Activated CD4-positive, alpha-beta T cell treated with anti-CD3 and anti-CD28 coated beads, Interleukin-2, amount 50 U/mL, for 48 hours (primary cell): Measurements from ENCODE around the gene PIK3C3.

Experiments
- DNase-seq, 2 experiments: peaks; one replicate each; pipeline ENCODE4 v3.0.0-alpha.2; 2020

The PIK3C3 gene

DNA sequence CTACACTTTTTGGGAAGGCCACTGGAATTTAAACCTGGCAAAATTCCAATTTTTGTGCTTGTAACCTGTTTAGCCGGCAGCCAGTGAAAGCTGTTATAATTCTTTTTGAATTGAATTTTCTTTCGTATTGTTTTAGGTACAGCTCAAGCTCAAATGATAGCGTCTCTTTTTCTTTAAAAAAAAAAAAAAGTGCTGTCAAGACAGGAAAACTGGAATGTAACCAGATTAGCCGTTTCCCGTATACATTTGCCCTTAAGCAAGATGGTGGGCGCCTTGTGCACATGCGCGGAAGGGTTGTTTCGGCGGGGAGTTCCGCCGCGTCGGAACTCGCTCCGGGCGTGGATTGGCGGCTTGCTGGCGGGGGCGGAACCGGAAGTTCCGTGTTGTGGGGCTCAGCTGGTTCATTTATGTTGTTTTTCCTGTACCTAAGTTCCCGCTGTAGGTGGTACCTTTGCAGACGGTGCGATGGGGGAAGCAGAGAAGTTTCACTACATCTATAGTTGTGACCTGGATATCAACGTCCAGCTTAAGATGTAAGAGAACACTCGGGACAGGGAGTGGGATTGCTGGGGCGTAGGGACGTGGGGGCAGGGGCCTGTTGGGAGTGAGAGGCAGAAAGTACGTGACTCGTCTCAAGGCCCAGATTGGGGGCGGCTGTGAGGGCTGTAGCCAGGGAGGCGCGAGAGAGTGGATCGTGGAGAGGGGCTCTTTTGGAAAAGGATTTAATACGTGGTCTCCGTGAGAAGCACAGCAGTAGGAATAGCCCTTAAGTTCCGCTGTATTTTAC is at the start of gene PIK3C3:
Gene PIK3C3 (plus strand): TSS at position 408 of the 787 bp plus-strand sequence. CDS start 58 bp downstream, at position 466.
- peak; percentile 96 to 97 for DNase-seq

DNA sequence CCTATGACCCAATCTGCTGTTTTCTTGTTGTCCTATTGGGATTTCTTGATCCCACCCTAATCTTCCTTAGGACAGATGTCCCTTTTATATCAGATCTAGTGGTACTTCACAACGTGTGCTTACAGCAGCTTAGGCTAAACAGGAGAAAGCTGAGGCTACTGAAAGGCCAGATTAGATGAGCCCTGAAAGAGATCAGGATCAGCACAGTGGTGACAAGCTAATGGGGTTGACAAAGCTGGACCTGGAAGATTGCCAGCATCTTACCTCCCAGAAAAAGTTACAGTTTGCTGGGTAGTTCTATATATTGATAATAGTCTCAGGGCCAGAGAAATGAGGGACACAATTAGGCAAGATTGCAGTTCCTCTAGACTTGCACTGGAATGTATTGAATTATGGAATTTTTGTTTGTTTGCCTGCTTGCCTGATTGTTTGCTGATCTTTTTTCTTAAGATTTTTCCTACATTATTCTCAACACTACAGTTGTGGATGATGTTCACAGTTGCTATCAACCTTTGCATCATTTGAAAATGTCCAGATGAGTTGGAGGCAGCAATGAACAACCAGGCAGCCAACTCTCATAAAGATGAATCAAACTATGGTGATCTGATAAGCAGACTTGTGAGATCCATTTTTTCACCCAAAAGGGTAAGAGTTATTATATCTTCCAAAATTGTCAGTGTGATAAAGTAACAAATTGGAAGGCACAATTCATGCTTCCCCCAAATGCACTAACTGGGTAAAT is 49.1 kb upstream of the PIK3C3 start:
- DNase-seq = no peak

DNA sequence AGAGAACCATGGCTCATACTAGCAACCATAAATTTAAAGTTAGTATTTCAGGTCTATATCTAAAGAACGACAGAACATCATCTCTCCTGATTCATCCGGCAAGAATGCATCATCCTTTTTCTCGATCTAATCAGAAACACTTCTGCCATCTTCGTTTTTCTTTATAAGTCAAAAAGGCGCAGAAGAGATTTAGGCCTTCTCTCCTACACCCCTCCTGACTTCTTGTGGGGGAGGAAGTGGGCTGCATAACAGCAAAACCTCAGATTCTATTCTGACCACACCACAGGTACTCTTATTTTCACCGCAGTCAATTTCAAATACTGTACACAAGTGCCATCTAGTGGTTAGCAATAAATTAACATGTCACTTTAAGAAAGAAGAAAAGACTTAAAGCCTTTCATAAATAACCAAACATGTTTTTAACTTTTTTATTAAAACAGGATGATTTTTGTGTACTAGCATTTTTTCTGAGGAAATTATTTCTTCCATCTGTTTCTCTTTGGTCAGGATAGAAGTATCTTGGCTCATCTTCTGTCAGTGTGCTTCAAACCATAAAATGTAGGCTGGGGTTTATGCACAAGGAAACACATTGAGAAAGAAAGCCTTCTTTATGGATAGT is 48.4 kb upstream of the PIK3C3 start:
- peak; percentile 11 to 27 for DNase-seq

DNA sequence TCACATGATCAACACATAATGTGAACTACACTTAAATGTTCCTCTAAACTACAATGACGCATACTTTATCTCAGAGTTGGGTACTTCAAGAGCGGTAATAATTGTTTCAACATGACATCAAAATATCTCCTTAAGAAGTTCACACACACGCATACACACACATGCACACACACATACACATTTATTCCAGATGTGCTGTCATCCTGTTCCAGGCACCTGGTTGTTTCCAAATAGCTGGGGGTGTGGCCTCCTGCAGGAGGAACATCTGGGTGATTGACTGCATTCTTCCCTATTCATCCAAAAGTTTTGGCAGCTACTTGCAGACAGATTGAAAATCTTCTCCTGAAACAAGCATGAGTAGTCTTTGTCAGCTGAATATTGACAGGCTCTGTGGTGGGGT is 37.9 kb upstream of the PIK3C3 start:
- no peak for DNase-seq

DNA sequence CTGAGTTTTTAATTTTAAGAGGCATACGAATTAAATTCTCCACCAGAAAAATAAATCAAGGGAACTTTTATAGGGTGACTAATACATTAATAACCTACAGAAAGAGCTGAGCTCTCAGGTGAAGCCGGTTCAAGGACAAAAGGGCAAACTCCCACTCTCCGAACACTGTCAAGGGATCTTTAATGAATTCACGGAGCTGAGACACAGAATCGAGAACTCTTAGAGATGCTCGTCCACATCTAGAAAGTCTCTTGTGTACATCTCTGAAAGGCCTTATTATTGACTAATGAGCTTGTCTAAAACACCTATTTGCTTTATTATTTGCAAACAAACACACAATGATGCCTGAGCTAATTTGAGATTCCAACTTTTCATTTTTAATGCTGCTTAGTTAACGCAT is 33.3 kb upstream of the PIK3C3 start:
- DNase-seq = no peak

DNA sequence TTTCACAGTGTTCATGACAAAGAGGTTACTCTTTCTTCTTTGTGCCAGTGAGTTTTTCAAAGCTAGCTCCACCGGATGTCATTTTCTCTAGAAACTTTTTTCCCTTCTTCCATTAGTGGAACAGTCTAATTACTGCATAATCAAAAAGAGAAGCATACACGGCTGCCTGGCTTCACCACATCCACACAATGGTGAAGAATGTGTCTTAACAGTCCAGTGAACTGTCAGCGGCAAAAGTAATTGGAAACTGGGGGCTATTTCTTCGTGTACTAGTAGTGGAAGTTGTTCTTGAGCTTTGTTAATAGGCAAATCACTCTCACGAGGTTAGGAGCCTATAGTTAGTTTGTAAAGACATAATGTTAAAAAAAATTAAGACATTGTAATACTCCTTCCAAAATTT is 32.9 kb upstream of the PIK3C3 start:
- no peak for DNase-seq

DNA sequence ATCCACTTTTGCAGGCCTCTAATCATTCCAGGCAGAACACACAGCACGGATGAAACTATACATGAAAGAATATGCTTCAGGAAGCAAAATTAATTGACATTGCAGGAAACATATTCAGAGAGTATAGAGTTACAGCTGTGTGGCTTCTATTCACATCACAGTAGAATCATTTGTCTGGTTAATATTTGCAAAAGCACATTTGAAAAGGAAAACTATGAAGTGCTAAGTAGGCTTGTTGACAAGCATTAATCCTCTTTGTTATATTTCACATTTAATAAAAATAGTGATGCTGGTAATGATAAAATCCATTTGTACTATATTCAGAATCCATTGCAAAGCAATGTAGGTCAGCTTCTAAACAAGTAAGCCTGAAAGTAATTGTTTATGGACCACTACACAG is 32.2 kb upstream of the PIK3C3 start:
- DNase-seq = no peak

DNA sequence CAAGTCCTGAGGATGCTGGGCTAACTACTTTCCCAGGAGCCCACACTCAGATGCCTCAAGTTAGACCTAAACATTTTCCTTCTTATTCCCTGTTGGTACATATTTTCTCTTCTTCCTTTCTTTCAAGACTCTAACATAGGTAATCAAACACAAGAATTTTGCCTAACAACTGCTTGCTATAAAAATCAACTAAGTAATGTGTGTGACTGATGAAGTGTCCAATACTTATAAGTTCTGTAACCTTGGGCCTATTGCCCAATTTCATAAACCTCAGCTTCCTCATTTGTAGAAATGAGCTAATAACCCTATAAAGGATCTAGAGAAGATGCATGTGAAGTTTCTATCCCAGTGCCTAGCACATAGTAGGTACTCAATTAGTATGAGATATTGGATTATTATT is 31.6 kb upstream of the PIK3C3 start:
- no peak for DNase-seq

DNA sequence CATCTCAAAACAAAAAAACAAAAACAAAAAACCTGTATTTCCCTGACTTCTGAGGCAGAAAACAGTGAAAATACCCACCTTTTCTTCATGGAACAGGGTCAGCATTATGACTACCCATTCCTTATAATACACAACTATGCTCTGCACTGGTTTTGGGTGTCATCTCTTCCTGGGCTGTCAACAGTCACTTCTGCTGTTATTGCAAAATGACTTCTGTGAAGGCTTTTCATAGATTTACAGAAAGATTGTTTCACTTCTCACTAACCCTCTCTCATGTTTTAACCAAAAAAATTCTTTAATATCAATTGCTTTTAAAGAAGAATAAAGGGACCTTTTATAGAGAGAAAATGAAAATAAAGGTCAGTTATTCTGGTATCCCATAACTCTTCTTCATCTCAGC is 26.5 kb upstream of the PIK3C3 start:
- DNase-seq = no peak

DNA sequence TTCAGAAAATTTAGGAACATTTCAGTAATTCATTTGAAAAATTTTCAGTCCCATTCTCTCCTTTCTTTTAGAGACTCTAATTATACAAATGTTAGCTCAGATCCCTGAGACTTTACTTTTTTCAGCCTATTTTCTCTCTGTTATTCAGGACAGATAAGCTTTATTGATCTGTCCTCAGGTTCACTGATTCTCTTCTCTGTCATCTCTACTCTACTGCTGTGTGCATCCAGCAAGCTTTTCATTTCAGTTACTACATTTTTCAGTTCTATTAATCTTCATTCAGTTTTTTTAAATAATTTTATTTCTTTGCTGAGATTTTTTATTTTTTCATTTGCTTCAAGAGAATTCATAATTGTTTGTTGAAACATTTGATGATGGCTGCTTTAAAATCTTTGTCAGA is 22.1 kb upstream of the PIK3C3 start:
- DNase-seq = no peak

DNA sequence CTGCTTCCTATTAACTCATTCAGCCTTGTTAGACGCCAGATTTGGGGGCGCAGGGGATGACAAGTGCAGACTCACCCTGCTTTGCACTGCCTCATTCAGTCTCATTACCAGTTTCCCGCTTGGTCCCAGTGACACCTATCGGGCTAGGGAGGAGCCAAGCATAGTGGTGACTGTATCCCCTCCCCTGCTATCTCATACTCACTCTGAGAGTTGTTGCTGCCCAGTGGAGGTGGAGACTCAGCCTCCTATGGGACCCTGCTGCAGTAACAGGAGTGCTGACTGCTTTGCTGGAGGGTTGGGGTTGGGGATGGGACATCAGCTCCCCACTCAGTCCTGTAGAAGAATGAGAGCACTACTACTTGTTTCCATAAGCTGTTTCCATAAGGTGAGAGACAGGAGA is 21.3 kb upstream of the PIK3C3 start:
- DNase-seq = no peak

DNA sequence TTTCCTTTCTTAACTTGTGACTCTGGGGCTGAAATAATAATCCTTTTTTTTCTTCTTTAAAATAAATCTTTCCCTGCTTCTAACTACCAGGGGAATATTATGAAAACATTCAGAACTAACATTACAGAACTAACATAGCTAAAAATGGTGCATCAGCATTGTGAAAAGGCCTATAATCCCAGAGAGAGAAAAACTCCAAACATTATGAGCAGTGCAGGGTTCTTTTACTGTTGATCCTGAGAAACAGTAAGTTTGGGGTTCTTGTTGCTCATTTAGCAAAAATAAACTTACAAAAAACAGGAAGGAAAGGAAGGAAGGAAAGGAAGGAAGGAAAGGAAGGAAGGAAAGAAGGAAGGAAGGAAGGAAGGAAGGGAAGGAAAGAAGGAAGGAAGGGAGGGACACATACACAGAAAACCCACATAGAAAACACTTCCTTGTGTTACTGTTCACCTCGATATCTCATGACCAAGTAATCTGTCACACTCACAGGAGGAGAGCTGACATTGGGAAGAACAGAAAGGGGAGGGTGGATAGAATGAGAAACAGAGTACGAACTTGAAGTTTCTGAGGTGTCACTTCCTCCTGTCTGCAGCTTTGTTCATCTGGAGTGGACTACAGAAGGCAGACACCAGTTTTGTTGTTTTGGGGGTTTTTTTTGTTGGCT is 18.4 kb upstream of the PIK3C3 start:
- no peak for DNase-seq

DNA sequence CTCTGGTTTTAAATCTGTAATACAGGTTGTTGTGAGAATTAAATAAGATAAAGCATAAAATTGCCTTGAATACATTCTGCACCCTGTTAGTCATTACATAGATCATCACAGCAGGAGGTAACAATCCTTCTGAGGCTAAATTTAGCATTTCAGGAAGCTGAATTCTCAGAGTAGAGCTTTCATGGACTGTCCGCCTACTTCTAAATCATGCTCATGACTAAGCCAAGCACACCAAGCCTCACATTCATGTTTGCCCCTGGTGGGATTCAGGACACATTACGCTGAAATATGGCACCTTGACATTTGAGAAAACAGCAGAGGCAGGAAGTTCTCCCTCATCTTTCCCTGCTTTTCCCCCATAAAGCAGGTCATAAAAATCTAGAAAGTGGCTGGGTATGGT is 16.6 kb upstream of the PIK3C3 start:
- no peak for DNase-seq

DNA sequence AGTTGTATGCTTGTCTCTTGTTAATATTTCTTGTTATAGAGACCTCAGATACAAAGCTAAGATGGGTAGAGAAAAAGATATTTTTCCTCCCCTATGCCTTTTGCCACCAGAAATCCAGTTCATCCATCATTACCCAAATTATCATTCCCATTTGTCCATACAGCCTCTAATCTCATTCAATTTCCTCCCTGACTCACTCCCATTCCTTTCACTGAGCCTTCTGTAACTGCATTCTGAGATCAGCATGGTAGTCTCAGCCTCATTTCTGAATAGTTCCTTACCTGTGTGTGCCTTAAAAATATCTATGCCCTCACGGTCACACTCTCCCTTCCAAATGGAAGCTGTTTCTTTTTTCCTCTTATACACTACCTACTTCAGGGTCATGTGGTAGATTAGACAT is 15.7 kb upstream of the PIK3C3 start:
- no peak for DNase-seq

DNA sequence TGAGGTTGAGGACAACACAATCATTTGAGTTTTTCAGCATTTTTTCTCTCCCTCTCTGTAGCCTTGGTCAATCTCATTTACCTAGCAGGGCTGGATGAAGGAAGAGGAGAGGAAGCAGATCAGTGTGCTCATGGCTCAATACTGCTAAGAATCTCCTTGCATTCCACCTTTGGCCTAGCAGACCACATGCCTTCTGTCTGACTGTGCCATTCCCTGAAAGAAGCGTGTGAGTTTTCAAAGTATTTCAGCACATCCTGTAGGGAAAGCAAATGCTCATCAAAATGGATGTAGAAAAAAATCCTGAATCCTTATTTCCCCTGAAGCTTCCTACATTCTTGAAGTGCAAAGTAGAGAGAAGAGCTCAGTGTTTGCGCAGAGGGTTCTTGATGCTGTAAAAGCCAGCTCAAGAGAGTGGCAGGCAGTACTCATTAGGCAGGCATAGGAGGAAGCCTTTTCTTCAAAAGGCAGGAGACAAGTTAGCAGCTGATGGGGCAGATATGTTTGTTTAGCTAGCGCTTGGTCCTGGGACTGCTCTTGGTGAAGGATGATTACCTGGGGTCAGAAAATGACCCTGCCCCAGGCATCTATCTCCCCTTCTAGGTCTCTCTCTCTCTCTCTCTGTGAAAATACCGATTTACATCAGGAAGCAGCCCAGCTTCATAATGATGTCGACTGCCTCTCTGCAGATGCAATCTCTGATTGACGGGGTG is 14.4 kb upstream of the PIK3C3 start:
- no peak for DNase-seq

DNA sequence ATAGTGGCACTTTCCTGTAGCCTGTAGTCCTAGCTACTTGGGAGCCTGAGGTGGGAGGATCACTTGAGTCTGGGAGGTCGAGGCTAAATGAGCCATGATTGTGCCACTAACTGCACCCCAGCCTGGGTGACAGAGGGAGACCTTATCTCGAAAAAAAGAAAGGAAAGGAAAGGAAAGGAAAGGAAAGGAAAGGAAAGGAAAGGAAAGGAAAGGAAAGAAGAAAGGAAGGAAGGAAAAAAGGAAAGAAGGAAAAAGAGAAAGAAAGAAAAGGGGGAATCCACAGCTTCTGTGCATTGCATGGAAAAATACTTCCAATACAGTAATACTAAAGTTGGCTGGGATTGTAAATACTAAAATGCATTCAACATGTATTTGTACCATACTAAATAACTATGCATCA is 12.8 kb upstream of the PIK3C3 start:
- no peak for DNase-seq

DNA sequence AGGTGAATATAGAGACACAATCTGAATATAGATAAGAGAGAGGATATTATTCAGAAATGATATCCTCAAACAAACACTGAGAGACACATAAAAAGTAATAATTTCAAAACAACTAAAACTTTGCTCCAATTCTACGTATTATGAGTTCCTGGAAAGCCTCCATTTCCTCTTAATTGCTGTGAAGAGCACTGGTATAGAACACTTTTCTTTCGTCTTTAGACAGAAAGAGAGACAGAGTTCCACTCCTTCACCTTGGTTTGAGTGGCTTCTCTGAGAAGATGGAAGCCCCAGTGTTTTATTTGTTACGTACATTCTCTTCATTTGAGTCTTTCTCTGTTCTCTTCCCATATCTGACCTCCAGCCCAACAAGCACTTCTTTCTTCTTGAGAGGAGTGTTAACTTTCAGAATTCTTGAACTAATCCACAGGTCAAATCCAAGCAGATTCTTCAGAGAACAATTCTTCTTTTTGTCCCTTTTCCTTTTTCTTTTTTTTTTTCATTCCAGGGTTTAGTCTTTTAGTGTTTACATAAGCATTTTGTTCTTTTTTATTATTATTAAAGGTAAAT is 6.4 kb upstream of the PIK3C3 start:
- no peak for DNase-seq

DNA sequence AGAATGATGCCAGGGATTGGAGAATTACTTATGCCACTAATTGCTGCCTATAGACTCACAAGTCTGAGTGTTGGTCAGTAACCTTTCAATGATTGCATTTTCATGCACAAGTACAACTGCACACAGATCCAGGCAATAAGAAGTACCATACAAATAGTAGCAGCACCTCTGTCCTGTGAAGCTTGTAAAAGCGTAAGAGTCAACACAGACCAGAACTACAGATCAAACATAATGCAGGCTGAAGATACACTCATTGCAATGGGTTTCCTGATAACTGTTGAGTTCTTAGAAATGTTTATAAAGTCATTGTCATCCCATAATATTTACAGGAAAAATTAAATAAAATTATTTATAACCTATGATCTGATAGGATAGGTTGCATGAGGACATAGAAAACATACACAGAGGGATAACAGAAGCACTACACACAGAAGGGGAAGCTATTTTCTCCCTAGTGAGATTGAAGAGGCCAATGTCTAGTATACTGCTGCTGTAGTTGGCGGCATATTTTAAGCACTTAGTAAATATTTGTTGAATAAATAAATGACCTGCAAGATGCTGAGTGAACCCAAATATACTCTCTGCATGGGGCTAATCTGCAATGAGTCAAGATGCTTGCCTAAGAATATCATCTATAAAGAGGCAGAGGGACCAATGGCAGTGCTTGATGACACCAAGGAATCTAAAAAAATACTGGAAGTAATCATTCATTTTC is 5.7 kb upstream of the PIK3C3 start:
- no peak for DNase-seq

DNA sequence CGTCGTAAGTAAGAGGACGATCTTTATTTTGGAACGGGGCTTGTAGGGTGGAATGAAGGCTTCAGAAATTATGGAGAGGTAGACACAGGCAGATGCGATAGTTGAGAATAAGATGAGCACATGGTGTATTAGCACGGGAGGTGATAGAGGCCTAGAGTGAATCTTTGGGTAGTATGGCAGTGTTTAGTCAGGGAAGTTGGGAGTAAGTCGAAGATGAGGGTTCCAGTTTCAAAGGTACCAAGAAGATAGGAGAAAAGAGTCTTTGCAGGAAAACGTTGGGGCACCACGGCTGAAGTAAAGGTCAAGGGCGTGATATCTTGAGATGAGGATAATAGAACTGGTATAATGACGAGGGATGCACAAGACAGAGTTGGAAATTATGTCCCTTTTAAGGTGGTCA is 654 bp downstream of the PIK3C3 start:
- no peak for DNase-seq

DNA sequence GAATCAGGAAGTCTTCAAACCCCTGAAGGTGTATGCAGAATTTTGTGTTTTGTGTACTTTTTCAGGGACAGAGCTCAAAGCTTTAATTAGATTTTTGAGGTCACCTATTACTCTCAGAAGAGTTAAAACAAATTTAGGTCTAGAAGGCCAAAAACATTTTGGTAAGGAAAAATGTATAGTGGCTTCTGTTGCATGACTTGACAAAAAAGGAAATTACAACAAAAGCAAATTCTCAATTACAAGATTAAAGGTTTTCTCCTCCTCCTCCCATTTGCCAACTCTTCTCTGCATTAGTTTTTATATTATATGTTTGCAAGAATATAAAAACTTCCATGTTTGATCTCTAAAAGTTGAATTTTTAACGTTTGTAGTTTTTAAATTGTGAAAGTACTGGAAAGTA is 4.0 kb downstream of the PIK3C3 start:
- DNase-seq = no peak

DNA sequence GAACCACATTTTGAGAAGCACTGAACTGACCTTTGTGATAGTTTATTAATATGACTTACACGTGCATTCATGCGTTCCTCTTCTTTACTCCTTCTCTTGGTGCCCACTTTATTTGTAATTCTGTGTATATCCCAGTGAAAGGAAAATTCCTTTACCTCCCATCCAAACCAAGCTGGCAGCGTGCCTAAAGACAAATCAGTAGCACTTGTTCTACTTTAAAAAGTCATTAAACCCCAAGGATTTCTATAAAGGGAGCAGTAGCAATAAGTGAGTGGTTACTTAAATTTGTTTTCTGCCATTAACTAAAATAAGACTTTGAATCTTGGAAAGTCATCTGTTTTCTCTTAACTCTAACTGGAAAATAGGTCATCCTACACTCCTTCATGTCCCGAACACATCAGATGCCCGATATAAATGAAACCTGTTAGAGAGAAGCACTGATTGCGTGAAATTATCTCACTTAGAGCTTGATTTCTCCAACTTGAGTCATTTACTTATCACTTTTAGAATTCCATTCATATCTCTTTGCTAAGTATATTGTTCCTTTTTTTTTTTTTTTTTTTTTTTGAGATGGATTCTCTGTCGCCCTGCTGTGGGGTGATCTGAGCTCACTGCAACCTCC is 10.7 kb downstream of the PIK3C3 start:
- DNase-seq = no peak
